HUDEP-2 (cell line): ENCODE measurements around the gene FSCN2.

Experiments used
- DNase-seq, 76 experiments: peaks; one replicate each; lab custom pipeline; 2025; ENCODE audit not compliant: unreplicated experiment in 76 of 76; lab: John Stamatoyannopoulos, UW

The FSCN2 gene

DNA sequence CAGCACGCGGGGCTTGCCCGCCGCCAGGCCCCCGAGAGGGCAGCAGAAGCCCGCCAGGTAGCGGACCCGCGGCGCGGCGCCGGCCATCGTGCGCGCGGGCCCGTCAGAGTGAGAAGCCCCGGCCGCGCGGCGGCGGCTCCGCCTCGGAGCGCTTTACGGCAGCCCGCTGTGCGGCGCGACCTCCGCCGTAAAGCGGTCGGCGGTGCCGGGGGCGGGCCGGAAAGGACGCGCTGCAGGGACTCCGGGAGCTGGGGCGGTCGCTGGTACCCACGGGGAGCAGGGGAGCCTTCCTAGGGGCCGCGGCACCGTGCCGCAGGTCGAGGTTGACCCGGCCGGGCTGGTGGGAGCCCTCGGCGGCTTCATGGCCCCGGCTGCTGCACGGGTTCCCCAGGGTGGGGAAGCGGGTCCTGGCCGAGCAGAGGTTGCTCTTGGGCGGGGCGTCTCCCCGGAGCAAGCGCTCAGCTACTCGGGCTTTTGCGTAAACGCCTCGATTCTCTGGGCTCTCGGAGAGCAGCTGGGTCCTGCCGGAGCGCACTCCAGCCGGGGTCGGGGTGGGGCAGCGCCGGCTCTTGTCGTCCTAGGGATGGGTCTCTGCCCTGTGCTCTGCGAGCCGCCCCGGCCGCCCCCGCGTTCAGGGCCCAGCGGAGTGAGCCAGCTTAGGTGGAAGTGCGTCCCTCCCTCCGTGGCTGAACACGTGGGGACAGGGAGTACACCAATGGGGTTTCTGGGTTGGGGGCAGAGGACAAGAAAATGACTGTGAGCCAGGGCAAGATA lies 24.3 kb downstream of the FSCN2 start, which contains the start of gene FAAP100:
FAAP100 (minus strand) TSS at position 110 of the 774 bp plus-strand sequence; CDS start at position 87, 23 bp downstream.
- DNase-seq: peak in 67 of 76 experiments; percentile 14 to 86 (median 64)

GRCh38 chr17:81553018-81553615 lies 24.9 kb downstream of the FSCN2 start:
- DNase-seq: peak in 70 of 76 experiments; percentile 19 to 90 (median 68)

- peak in 12 of 76 experiments; percentile 7 to 58 (median 23) for DNase-seq
Observed at GRCh38 chr17:81553616-81554181, 25.5 kb downstream of the FSCN2 start.

DNA sequence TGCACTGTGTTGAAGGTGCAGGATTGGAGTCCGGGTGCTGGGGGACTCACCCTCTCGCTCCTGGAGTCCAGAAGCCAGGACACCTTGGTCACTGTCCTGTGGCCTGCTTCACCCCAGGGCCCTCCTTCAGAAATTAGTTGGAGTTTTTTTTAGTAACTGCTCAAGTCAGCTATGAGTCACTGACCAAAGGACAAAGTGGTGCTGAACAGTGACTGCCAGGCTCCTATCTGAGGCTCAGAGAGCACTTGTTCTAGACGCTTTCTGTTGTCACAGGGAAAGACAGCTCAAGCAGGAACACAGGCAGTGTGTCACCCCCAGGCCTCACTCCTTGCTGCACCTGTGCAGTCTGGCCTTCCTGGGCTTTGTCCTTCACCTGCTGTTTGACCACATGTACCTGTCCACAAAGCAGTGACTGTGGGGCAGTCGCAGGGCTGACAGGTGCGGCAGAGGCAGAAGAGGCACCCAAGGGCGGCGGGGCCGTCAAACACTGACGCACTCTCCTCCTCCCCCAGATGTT lies 28.1 kb downstream of the FSCN2 start:
- DNase-seq: peak in 1 of 76 experiments; percentile 22

DNA sequence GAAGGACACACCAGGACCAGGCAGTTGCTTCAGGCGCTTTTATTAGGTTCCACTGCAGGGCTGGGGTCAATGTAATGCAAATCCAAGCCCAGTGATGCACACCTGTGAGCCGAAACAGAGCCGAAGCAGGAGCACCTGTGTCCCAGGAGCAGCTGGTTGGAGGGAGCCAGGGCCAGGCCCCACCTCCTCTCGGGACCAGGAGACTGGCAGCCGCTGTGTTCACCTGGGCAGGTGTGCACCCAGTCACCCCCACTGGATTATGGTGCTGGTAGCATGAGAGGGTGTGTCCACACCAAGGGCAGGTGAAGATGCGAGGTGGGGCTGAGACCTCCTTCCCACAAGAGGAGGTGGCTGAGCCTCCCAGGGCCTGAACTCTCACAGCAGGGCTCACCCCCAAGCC lies 28.7 kb downstream of the FSCN2 start:
- DNase-seq: no peak

DNA sequence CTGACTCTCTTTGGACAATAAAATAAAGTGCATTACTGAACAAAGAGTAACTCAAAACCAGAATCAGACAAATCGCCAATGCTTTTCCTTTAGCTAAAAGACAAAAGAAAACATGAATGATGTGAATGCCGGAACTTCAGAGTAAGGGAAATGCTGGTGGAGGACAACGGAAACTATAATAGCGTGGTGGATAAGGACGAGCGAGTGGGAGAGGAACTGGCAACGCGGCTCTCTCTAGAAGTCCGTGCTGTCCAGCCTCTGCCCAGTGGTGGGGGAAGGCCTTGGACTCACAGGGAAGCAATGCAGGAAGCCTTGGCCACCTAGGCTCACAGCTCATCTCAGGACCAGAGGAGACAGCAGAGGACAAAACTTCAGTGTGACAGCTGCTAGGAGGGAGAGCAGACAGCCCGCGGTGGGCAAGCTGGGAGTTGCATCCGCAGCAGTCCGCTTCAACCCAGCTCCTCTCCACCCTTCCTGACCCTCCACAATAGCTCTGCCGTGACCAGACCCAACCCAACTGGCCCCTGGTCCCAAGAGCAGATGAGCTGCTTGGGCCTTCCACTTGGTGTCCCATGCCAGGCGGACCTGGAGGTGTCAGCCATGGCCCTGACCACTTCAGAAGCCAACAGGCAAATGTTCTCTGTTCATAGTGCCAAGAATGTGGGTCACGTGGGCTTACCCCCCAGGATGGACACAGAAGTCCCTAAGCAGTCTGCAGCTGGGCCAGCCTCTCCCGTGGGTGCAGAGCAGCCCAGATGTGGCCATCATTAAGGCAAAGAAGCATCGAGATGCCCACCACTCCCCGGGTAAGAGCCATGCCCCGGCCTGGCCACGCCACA lies 29.3 kb downstream of the FSCN2 start:
- DNase-seq: no peak

- DNase-seq: no peak
Observed at GRCh38 chr17:81558115-81558468, 29.9 kb downstream of the FSCN2 start.

DNA sequence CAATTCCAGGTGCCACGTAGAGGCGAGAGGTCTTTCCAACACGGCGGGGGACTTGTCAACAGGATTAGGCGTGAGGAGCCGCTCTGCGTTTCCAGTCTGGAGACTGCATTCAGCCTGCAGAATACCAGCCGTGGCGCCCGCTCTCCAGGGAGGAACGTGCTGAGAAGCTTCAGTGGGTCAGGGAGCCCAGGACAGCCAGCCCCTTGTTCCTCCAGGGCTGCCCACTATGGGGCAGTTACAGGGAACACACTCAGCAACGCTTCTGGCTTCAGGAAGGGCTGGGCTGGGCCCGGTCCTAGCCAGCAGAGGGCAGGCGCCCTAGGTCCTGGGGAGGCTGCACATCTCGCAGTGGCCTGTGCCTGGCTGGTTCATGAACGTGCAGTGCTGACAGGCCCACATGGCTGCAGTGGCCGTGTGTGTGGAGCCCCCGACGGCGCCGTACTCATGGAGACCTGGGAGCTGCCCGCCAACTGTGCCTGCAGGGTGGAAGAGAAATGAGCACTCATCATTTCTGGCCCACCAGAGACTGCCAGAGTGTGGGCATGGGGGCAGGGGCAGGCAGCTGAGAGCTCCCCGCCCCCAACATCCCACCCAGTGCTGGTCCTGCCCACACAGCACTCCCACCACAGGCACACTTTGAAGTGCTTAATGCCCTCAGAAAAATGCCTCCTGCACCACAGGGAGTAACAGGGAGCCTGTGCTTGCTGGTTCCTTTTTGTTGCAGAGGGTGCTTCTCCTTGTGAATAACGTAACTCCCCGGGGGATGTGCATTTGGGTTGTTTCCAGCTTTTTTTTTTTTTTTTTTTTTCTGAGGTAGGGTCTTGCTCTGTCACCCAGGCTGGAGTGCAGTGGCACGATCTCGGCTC lies 31.0 kb downstream of the FSCN2 start:
- DNase-seq: no peak

- no peak for DNase-seq
Observed at GRCh38 chr17:81561494-81561885, 33.3 kb downstream of the FSCN2 start.

DNA sequence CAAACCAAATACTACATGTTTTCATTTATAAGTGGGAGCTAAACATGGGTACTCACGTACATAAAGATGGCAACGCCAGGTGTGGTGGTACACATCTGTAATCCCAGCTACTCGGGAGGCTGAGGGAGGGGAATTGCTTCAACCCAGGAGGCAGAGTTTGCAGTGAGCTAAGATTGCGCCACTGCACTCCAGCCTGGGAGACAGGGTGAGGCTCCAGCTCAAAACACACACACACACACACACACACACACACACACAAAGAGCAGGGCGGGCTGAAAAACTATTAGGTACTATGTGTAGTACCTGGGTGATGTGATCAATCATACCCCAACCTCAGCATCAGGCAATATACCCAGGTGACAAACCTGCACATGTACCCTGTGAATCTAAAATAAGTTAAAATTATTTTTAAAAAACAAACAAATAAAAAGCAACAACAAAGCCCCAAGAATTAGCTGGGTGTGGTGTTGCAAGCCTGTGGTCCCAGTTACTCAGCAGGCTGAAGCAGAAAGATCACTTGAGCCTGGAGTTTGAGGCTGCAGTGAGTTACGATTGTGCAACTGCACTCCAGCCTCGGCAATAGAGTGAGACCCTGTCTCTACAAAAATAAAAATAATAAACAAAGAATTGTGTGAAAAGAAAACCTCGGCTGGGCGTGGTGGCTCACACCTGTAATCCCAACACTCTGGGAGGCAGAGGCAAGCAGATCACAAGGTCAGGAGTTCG lies 35.8 kb downstream of the FSCN2 start:
- DNase-seq: no peak

- no peak for DNase-seq
Observed at GRCh38 chr17:81564778-81565177, 36.6 kb downstream of the FSCN2 start.

DNA sequence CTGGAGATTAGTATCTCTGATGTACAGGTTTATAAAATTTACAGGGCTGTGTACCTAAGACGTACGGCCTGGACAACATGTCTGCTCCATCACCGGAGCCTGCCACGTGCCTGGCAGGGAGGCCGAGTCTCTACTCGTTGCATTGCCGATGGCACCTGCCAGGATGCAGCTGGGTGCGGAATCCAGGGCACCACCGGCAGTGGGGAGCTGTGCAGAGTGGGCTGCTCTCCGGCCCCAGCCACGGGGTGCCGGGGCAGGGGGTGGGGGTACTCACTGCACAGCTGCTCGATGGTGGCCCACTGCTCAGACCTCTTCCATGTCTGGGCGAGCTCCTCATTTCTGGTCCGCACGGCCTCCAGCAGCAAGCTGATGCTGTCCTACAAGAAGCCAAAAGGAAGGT lies 37.1 kb downstream of the FSCN2 start:
- no peak for DNase-seq

DNA sequence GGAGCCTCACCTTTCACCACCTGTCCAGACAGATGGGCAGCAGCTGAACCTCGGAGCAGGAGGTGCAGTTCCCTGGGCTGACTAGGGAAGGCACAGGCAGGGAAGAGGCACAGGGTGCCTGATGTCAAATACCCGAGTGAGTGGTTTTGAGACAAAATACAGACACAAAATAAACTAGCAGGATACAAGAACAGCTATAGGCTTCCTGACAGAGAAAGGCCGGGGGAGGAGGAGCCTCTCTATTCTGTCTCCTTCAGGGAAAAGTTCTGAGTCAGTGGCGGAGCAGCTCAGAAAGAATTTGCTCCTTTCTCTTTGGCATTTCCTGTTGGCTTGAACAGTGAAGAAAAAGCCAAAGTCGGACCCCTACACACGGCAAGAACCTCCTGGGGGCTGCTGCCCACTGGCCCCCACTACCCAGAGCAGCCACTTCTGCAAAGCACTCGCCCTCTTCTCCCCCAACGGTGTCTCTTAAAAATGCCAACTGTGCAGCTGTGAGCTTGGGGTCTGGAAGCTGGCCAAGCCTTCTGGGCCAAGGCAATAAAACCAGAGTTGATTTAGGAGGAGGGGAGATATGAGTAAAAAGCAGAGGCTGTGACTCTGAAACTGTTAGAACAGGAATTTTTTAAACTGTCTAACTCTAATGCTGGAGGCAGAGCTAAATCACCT lies 38.4 kb downstream of the FSCN2 start:
- peak in 15 of 76 experiments; percentile 5 to 27 (median 13) for DNase-seq

- no peak for DNase-seq
Observed at GRCh38 chr17:81567191-81567590, 39.0 kb downstream of the FSCN2 start.

DNA sequence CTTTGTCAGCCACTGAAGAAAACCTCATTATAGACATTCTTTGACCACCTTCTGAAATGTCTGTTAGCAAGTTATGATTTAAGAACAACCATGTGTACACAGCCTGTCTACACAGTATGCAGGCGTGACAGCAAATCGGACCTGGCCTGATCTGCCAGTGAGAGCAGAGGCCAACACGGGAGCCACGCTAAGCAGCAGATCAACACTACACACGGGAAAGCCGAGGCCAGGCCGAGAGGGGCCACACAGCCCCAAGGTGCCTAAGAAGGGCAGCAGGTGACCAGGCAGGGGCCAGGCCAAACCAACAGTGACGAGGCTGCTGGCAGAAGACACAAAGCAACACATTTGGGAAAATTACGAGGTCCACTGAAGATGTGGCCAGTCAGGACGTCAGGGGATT lies 40.2 kb downstream of the FSCN2 start:
- DNase-seq: no peak

DNA sequence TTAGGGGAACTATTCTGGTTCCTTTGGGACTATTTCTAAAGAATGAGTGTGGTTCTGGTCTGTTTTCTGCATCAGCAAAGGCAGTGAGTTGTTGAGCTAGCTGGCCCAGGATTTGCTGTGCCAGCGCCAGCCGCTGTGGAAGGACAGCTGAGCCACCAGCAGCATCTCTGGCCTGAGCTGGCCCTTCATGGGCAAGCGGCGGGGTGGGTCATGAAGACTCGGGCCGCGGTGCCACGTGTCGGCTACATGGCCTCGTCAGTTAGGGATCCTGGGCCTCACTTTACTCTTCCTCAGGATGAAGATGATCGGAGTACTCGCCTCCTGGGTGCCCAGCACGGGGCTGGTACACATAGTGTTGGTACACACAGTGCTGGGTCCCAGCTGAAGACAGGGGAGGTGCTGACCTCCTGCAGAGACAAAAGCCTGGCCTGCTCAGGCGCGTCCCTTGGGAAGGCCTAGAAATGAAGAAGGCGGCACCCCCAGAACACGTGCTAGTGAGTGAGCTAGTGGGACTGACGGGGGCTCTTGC lies 41.9 kb downstream of the FSCN2 start:
- DNase-seq: no peak

GRCh38 chr17:81570964-81571363 lies 42.8 kb downstream of the FSCN2 start:
- DNase-seq: no peak

- DNase-seq: no peak
Observed at GRCh38 chr17:81572563-81573168, 44.5 kb downstream of the FSCN2 start.
